Ascending aorta (tissue), 2 donors: ENCODE measurements around the gene DGKI. TPM values are rescaled to one million over a fixed set of nuclear protein-coding genes. Genes with fewer than 3 reads are reported as not detected.

Experiments used
- DNase-seq, 2 donors: peaks; one replicate each; pipeline ENCODE4 v3.0.0-alpha.2; 2019; ENCODE audit warnings: low spot score in 2 of 2
- H3K27ac ChIP-seq, 2 donors: fragments of 200-600 bp; sonication (generic); one replicate each; pipeline ENCODE4 v1.5.1; 2016 to 2017; ENCODE audit warnings: mild to moderate bottlenecking in 1 of 2
- H3K27me3 ChIP-seq: fragments of 200-600 bp; sonication (generic); one replicate; pipeline ENCODE4 v1.5.1; 2017
- H3K36me3 ChIP-seq, 2 donors: fragments of 200-600 bp; sonication (generic); one replicate each; pipeline ENCODE4 v1.5.1; 2016
- H3K4me1 ChIP-seq, 2 donors: fragments of 200-600 bp; sonication (generic); one replicate each; pipeline ENCODE4 v1.5.1; 2016 to 2017; ENCODE audit warnings: mild to moderate bottlenecking in 1 of 2
- H3K4me3 ChIP-seq, 2 donors: fragments of 200-600 bp; sonication (generic); one replicate each; pipeline ENCODE4 v1.5.1; 2016 to 2017; ENCODE audit warnings: mild to moderate bottlenecking in 1 of 2
- H3K9me3 ChIP-seq, 2 donors: fragments of 200-600 bp; sonication (generic); one replicate each; pipeline ENCODE4 v1.5.1; 2016
- CTCF ChIP-seq, 3 experiments: fragments of 200-600 bp in 2 of 3; fragments of 450-650 bp in 1 of 3; sonication (generic) in 2 of 3; IDR thresholded peaks; one replicate each; pipeline ENCODE4 v1.5.1; 2016 to 2019; ENCODE audit warnings: antibody characterized with exemption in 3 of 3, mild to moderate bottlenecking in 1 of 3, moderate library complexity in 1 of 3
- intact Hi-C: fragments of 100-400 bp; cut with DNase I; formaldehyde crosslinking; loops from one replicate; pipeline ENCODE4 v1.15.1; 2023
- total RNA-seq: library from RNA; depleted of rRNA; stranded (reverse); fragments of >200 nt; gene quantifications from one replicate; pipeline ENCODE4 v1.1.0, GENCODE V29; 2016

DGKI gene
- total RNA-seq, 1 donor from 2014 or later = 13.4 TPM

- TF ChIP-seq CTCF (IDR thresholded peaks at IDR 0.05) = no peak
- no peak overlapping the region for H3K27ac ChIP-seq
- no peaks in the 10 kb centered on the region for H3K4me1 ChIP-seq
- H3K9me3 ChIP-seq = no peaks in the 10 kb centered on the region
- H3K27me3 ChIP-seq = no peaks in the 10 kb centered on the region
- no peak for DNase-seq
- H3K4me3 ChIP-seq = no peak overlapping the region
- intact Hi-C loops = no loop called here
- H3K36me3 ChIP-seq = no peaks in the 10 kb centered on the region
Observed at GRCh38 chr7:137443616-137444015, 403.2 kb downstream of the DGKI start.

GRCh38 chr7:137441451-137441850 is 405.3 kb downstream of the DGKI start:
- Histone ChIP-seq H3K4me3 (no peak overlapping the region), H3K27ac (no peak overlapping the region), H3K36me3 (no peaks in the 10 kb centered on the region), H3K4me1 (no peaks in the 10 kb centered on the region), H3K9me3 (no peaks in the 10 kb centered on the region), H3K27me3 (no peaks in the 10 kb centered on the region)
- DNase-seq = no peak
- intact Hi-C loops = no loop called here
- no peak for TF ChIP-seq CTCF (IDR thresholded peaks at IDR 0.05)

- intact Hi-C loops = no loop called here
- H3K4me1 ChIP-seq = no peaks in the 10 kb centered on the region
- H3K27ac ChIP-seq = no peak overlapping the region
- no peak for TF ChIP-seq CTCF (IDR thresholded peaks at IDR 0.05)
- DNase-seq = no peak
- no peaks in the 10 kb centered on the region for H3K9me3 ChIP-seq
- no peak overlapping the region for H3K4me3 ChIP-seq
- H3K36me3 ChIP-seq = no peaks in the 10 kb centered on the region
- no peaks in the 10 kb centered on the region for H3K27me3 ChIP-seq
Observed at GRCh38 chr7:137439829-137440825, 406.6 kb downstream of the DGKI start.

- no peak for TF ChIP-seq CTCF (IDR thresholded peaks at IDR 0.05)
- no peak for DNase-seq
- Histone ChIP-seq H3K4me3 (no peak overlapping the region), H3K9me3 (no peaks in the 10 kb centered on the region), H3K4me1 (no peaks in the 10 kb centered on the region), H3K27ac (no peak overlapping the region), H3K36me3 (no peaks in the 10 kb centered on the region), H3K27me3 (no peaks in the 10 kb centered on the region)
- intact Hi-C loops = no loop called here
Observed at GRCh38 chr7:137434946-137435345, 411.8 kb downstream of the DGKI start.

GRCh38 chr7:137434530-137434929 is 412.2 kb downstream of the DGKI start:
- H3K27me3 ChIP-seq = no peaks in the 10 kb centered on the region
- H3K9me3 ChIP-seq = no peaks in the 10 kb centered on the region
- H3K4me3 ChIP-seq = no peak overlapping the region
- intact Hi-C loops = no loop called here
- no peaks in the 10 kb centered on the region for H3K36me3 ChIP-seq
- no peak for DNase-seq
- no peak for TF ChIP-seq CTCF (IDR thresholded peaks at IDR 0.05)
- H3K4me1 ChIP-seq = no peaks in the 10 kb centered on the region
- no peak overlapping the region for H3K27ac ChIP-seq
